Colonic mucosa (tissue), 4 donors: ENCODE data around the gene RRM1. TPM values are rescaled to one million over a fixed set of nuclear protein-coding genes. Genes with fewer than 3 reads are reported as not detected.

Experiments
- DNase-seq: peaks from one replicate; pipeline ENCODE4 v3.0.0-alpha.2; 2020
- H3K27ac ChIP-seq: fragments of 200-600 bp; one replicate; pipeline ENCODE4 v1.8.0; 2021
- H3K27me3 ChIP-seq: fragments of 200-600 bp; one replicate; pipeline ENCODE4 v1.8.0; 2021
- H3K36me3 ChIP-seq: fragments of 200-600 bp; one replicate; pipeline ENCODE4 v1.8.0; 2021
- H3K4me1 ChIP-seq: fragments of 200-600 bp; one replicate; pipeline ENCODE4 v1.8.0; 2021; ENCODE audit warnings: mild to moderate bottlenecking
- H3K4me3 ChIP-seq: fragments of 200-600 bp; one replicate; pipeline ENCODE4 v1.8.0; 2021
- H3K9ac ChIP-seq, 2 donors: one replicate each; pipeline ENCODE4 v1.7.0; 2013; ENCODE audit warnings: control low read depth in 2 of 2, low read depth in 2 of 2, low read length in 2 of 2
- H3K9me3 ChIP-seq: fragments of 200-600 bp; one replicate; pipeline ENCODE4 v1.8.0; 2021
- intact Hi-C: fragments of 100-400 bp; cut with DNase I; formaldehyde crosslinking; loops from one replicate; pipeline ENCODE4 v1.14.1; 2022
- total RNA-seq, 2 donors: library from RNA; stranded (reverse); fragmentation: NEBNext Ultra II Directional in 1 of 2; extraction: Animal tissue kit (Norgen Biotek cat#: 25700) in 1 of 2; gene quantifications; one replicate each; pipeline ENCODE4 v1.2.1, GENCODE V29; 2021
- TF ChIP-seq, protein P1 (sequence below): fragments of 200-600 bp; IDR thresholded peaks from one replicate; pipeline ENCODE4 v1.8.0; 2022; ENCODE audit warnings: antibody characterized with exemption, mild to moderate bottlenecking
- donor health status: healthy.
- donor health status: DM: no; HTN: no; CAD: no.
- donor health status: DM: no; HTN: no; CAD: no.

RRM1 gene
- total RNA-seq, 2 donors from 2014 or later, result 50.7 to 108 TPM

GRCh38 chr11:4178813-4179662, 84.4 kb downstream of the RRM1 start:
- Histone ChIP-seq H3K4me1 (no peaks in the 10 kb centered on the region), H3K4me3 (no peak overlapping the region), H3K9ac (no peak overlapping the region), H3K27ac (no peak overlapping the region), H3K9me3 (no peaks in the 10 kb centered on the region), H3K27me3 (no peaks in the 10 kb centered on the region), H3K36me3 (no peaks in the 10 kb centered on the region)
- intact Hi-C loops, result no loop called here
- TF ChIP-seq, protein P1, sequence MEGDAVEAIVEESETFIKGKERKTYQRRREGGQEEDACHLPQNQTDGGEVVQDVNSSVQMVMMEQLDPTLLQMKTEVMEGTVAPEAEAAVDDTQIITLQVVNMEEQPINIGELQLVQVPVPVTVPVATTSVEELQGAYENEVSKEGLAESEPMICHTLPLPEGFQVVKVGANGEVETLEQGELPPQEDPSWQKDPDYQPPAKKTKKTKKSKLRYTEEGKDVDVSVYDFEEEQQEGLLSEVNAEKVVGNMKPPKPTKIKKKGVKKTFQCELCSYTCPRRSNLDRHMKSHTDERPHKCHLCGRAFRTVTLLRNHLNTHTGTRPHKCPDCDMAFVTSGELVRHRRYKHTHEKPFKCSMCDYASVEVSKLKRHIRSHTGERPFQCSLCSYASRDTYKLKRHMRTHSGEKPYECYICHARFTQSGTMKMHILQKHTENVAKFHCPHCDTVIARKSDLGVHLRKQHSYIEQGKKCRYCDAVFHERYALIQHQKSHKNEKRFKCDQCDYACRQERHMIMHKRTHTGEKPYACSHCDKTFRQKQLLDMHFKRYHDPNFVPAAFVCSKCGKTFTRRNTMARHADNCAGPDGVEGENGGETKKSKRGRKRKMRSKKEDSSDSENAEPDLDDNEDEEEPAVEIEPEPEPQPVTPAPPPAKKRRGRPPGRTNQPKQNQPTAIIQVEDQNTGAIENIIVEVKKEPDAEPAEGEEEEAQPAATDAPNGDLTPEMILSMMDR, result no peak
- no peak for DNase-seq

GRCh38 chr11:4180441-4181183, 86.0 kb downstream of the RRM1 start:
- Histone ChIP-seq H3K9ac (no peak overlapping the region), H3K27ac (no peak overlapping the region), H3K9me3 (no peaks in the 10 kb centered on the region), H3K4me3 (no peak overlapping the region), H3K36me3 (no peaks in the 10 kb centered on the region), H3K4me1 (no peaks in the 10 kb centered on the region), H3K27me3 (no peaks in the 10 kb centered on the region)
- TF ChIP-seq, protein P1, result no peak
- no peak for DNase-seq
- intact Hi-C loops, result loop anchor here (10.0 kb wide), 1 partner anchor 204 kb away; no protein-coding TSS in a partner anchor

GRCh38 chr11:4181782-4182721, 87.5 kb downstream of the RRM1 start:
- Histone ChIP-seq H3K9ac (no peak overlapping the region), H3K27ac (no peak overlapping the region), H3K36me3 (no peaks in the 10 kb centered on the region), H3K4me3 (no peak overlapping the region), H3K9me3 (no peaks in the 10 kb centered on the region), H3K27me3 (no peaks in the 10 kb centered on the region), H3K4me1 (no peaks in the 10 kb centered on the region)
- peak; percentile 57 for DNase-seq
- TF ChIP-seq, protein P1, result peak; percentile 62
- intact Hi-C loops, result loop anchor here (10.0 kb wide), 1 partner anchor 203 kb away; no protein-coding TSS in a partner anchor

GRCh38 chr11:4183410-4184057, 88.9 kb downstream of the RRM1 start:
- no peak overlapping the region for H3K27ac ChIP-seq
- no peaks in the 10 kb centered on the region for H3K27me3 ChIP-seq
- TF ChIP-seq, protein P1, result no peak
- H3K36me3 ChIP-seq, result no peaks in the 10 kb centered on the region
- DNase-seq, result no peak
- intact Hi-C loops, result loop anchor here (10.0 kb wide), 1 partner anchor 201 kb away; no protein-coding TSS in a partner anchor
- no peaks in the 10 kb centered on the region for H3K9me3 ChIP-seq
- no peaks in the 10 kb centered on the region for H3K4me1 ChIP-seq
- H3K4me3 ChIP-seq, result no peak overlapping the region
- no peak overlapping the region for H3K9ac ChIP-seq
